IPS-15b (cell line): ENCODE results near the gene CERKL.

Experiments
- H3K27me3 ChIP-seq: one replicate; pipeline ENCODE4 v1.6.1; 2013; ENCODE audit warnings: low read length; ENCODE audit not compliant: control insufficient read depth, insufficient read depth
- H3K36me3 ChIP-seq: one replicate; pipeline ENCODE4 v1.6.1; 2013; ENCODE audit warnings: low read length; ENCODE audit not compliant: control insufficient read depth, insufficient read depth
- H3K4me1 ChIP-seq: one replicate; pipeline ENCODE4 v1.6.1; 2013; ENCODE audit warnings: mild to moderate bottlenecking, low read length; ENCODE audit not compliant: control insufficient read depth, insufficient read depth
- H3K4me3 ChIP-seq: one replicate; pipeline ENCODE4 v1.5.1; 2013; ENCODE audit warnings: low read depth, low read length
- H3K9ac ChIP-seq: one replicate; pipeline ENCODE4 v1.6.1; 2013; ENCODE audit warnings: low read depth, mild to moderate bottlenecking, low read length
- H3K9me3 ChIP-seq: one replicate; pipeline ENCODE4 v1.6.1; 2013; ENCODE audit warnings: mild to moderate bottlenecking, low read length; ENCODE audit not compliant: control insufficient read depth, insufficient read depth

CERKL gene

DNA sequence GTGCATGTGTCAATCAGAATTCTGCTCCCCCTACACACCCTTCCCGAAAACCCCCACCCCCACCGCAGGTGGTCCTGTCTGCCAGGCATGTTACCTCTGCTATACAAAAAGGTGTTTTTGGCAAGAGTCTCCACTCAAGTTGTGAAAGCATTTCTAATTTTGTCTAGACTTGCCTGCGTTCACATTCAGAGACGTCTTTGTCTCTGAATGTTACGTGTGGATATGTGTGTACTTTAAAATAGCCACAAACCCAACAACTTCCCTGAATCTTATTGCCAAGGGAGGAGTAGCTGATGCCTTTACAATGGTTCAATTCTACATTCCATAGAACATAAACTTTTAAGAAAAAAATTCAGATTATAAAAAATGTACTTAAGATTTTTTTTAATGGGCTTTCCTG, 133.1 kb downstream of the CERKL start:
- no peak overlapping the region for H3K4me3 ChIP-seq
- H3K9me3 ChIP-seq = no peaks in the 10 kb centered on the region
- H3K27me3 ChIP-seq = no peaks in the 10 kb centered on the region
- H3K9ac ChIP-seq = no peak overlapping the region
- H3K4me1 ChIP-seq = no peaks in the 10 kb centered on the region
- no peaks in the 10 kb centered on the region for H3K36me3 ChIP-seq

DNA sequence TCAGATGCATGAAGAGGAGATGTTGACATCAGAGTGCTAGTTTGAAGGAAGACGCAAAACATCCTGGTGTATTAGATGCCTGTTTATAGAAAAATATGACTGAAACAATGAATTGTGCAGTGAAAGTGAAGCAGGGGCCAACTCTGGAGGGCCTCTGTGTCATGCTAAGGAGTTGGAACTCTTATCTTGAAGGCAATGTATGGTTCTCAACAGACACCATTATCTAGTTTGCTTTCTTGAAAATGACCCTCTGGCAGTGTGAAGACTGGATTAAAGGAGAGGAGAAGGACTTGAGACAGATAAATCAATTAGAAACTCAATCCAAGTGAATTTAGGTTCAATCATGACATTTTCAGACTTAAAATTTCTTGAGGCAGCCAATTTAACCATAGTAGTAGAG, 136.7 kb downstream of the CERKL start:
- H3K9me3 ChIP-seq = no peaks in the 10 kb centered on the region
- H3K36me3 ChIP-seq = no peaks in the 10 kb centered on the region
- no peaks in the 10 kb centered on the region for H3K27me3 ChIP-seq
- H3K4me3 ChIP-seq = no peak overlapping the region
- H3K4me1 ChIP-seq = no peaks in the 10 kb centered on the region
- H3K9ac ChIP-seq = no peak overlapping the region

DNA sequence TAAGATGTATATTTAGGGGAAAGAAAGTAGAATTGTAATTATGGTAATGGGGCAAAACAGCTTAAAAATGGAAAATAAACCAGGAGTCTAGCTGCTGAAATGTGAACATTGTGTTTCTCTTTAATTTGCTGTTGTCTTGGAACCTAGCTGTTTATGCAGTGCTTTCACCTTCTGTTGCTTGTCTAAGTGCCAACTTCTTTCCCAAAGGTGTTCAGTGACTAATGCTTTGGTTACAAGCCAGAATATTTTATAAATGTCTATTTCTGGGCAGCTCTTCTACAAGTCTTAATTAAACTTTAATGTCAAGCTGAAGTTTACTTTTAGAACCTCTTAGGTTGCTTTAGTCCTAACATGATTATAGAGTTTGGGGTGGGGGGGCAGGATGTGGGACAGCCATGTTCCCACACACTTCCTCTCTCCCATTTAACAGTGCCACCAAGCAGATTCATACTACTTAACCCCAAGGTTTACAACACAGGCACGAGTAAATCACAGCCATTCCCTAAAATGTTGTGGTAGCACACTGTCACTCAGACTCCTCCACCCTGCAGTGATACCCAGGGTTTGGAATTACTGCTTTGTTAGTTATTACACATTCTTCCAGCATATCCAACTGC, 139.1 kb downstream of the CERKL start:
- Histone ChIP-seq H3K4me3 (no peak overlapping the region), H3K9ac (no peak overlapping the region), H3K4me1 (no peaks in the 10 kb centered on the region), H3K27me3 (no peaks in the 10 kb centered on the region), H3K36me3 (no peaks in the 10 kb centered on the region), H3K9me3 (no peaks in the 10 kb centered on the region)

DNA sequence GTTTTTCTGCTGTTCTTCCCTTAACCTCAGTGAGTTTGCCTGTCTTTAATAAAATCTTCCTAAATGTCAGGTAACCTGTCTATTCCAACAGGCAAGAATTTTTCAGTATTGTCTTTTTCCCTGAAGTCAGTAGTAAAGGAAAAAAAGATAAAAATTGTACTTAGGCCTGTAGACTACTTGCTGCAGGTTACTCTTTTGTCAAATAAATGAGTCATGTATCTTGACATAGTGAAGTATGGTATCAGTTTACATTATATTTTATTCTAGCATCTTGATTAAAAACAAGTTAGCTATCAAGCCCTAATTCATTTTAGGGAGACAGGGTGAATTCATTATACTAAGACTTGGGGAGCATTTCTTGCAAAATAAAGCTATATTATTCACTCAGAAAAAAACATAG, 139.9 kb downstream of the CERKL start:
- Histone ChIP-seq H3K9me3 (no peaks in the 10 kb centered on the region), H3K36me3 (no peaks in the 10 kb centered on the region), H3K4me1 (peaks cover 2% of the 10 kb centered on the region), H3K27me3 (no peaks in the 10 kb centered on the region), H3K9ac (no peak overlapping the region), H3K4me3 (no peak overlapping the region)

DNA sequence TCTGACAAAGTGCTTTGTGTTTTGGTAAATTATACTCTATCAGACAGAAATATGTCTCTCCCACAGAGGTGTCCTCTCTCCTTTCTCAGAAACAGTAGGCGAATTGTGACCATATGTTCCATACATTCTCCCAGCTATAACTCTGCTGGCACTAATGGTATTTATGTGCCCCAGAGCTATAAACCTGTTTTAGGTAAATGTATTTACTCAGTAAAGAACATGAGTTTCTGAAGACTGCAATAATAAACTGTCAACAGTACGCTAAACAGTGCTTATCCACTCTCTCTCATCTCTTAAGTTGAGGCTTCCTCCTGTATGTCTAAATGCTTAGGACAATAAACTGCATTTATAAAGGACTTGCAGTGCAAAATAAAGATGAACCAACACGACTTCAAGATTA, 141.2 kb downstream of the CERKL start:
- Histone ChIP-seq H3K9ac (no peak overlapping the region), H3K27me3 (no peaks in the 10 kb centered on the region), H3K36me3 (no peaks in the 10 kb centered on the region), H3K4me3 (no peak overlapping the region), H3K4me1 (peaks cover 5% of the 10 kb centered on the region), H3K9me3 (no peaks in the 10 kb centered on the region)

DNA sequence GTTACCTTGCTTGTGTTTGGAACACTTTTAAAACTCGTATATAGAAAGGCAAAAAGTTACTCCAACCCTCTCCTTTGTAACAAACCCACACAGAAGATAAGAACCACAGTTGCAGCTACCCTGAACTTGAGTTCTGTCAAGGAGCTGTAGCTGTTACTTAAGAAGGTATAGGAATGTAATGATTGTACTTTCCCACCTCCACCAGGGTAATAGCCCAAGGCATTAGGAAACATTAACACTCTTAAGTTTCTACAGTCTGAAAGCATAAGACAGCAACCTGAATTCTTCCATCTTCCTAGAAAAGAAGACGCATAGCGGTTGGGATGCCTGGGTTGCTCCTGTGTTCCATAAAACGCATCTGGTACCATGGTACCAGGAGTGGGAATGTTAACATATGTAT, 156.7 kb downstream of the CERKL start:
- no peaks in the 10 kb centered on the region for H3K36me3 ChIP-seq

DNA sequence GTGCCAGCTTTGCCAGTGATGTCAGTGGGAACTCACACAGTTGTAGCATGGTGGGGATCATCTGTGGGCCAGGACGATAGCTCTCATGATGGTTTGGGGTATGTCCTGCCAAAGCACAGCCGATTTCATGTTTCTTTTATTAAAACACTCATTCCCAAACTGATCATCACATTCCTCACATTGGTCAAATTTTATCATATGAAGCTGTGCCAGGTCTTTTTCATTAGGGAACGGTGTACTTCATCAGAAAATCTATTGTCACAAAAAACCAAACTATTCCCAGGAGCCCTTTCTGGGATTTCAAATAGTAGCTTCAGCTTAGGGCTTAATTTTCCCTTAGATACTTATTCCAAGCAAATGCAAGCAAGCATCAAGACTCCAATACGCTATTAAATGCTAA, 157.7 kb downstream of the CERKL start:
- Histone ChIP-seq H3K36me3 (no peaks in the 10 kb centered on the region), H3K4me1 (no peaks in the 10 kb centered on the region), H3K9me3 (no peaks in the 10 kb centered on the region), H3K9ac (no peak overlapping the region), H3K4me3 (no peak overlapping the region), H3K27me3 (no peaks in the 10 kb centered on the region)

More for the DNA sequence above, 156.7 kb downstream of the CERKL start:
- Histone ChIP-seq H3K9ac (no peak overlapping the region), H3K9me3 (no peaks in the 10 kb centered on the region), H3K4me1 (no peaks in the 10 kb centered on the region), H3K27me3 (no peaks in the 10 kb centered on the region), H3K4me3 (no peak overlapping the region)
